Hindlimb muscle (tissue), 1 donor: ENCODE measurements around the gene HCRT. TPM values are rescaled to one million over a fixed set of nuclear protein-coding genes. Genes with fewer than 3 reads are reported as not detected.
"Not testable (repeated sequence)": the region's sequence is repeated elsewhere in the genome, so short reads cannot be mapped to it uniquely, and the experiment has no call there.

Source experiments
- DNase-seq: peaks from one replicate; pipeline ENCODE4 v3.0.0-alpha.2; 2013
- polyA plus RNA-seq: library from polyadenylated mRNA; unstranded; fragments of 120-200 nt; gene quantifications from one replicate; pipeline ENCODE4 v1.2.1, GENCODE V29; 2013; ENCODE audit not compliant: insufficient read length

The HCRT gene
- polyA plus RNA-seq, 1 donor, result not detected

- DNase-seq, result no peak
Observed at GRCh38 chr17:42197564-42198156, 12.4 kb upstream of the HCRT start.

GRCh38 chr17:42193969-42194899 is 9.0 kb upstream of the HCRT start, which contains the start of gene GHDC:
Gene GHDC, minus strand, starts transcription at chr17:42194494. Its CDS starts 913 bp downstream, at chr17:42193581.
- DNase-seq, result peak; percentile 84

GRCh38 chr17:42193216-42193968 is 8.1 kb upstream of the HCRT start:
- no peak for DNase-seq

GRCh38 chr17:42192189-42193126 is 7.2 kb upstream of the HCRT start:
- DNase-seq, result no peak

- no peak for DNase-seq
Observed at GRCh38 chr17:42191275-42191608, 6.0 kb upstream of the HCRT start.

- DNase-seq, result no peak
Observed at GRCh38 chr17:42190491-42191274, 5.4 kb upstream of the HCRT start.

GRCh38 chr17:42189651-42189965 is 4.4 kb upstream of the HCRT start:
- no peak for DNase-seq

GRCh38 chr17:42188749-42189650 is 3.7 kb upstream of the HCRT start:
- no peak for DNase-seq

GRCh38 chr17:42187833-42188232 is 2.6 kb upstream of the HCRT start:
- no peak for DNase-seq

- DNase-seq, result not testable (repeated sequence)
Observed at GRCh38 chr17:42186191-42186590, 939 bp upstream of the HCRT start.

- DNase-seq, result no peak
Observed at GRCh38 chr17:42185621-42185930, 324 bp upstream of the HCRT start.

- DNase-seq, result peak; percentile 73
Observed at GRCh38 chr17:42183741-42184711, 1.2 kb downstream of the HCRT start.

- no peak for DNase-seq
Observed at GRCh38 chr17:42182927-42183734, 2.1 kb downstream of the HCRT start.

GRCh38 chr17:42181851-42182207 is 3.4 kb downstream of the HCRT start:
- DNase-seq, result no peak

- DNase-seq, result peak; percentile 30
Observed at GRCh38 chr17:42180922-42181850, 4.1 kb downstream of the HCRT start, which contains the start of gene KCNH4. Gene KCNH4, minus strand, starts transcription at chr17:42181142. Its CDS starts 197 bp downstream, at chr17:42180945.

GRCh38 chr17:42180411-42180921 is 4.8 kb downstream of the HCRT start:
- DNase-seq, result no peak

- no peak for DNase-seq
Observed at GRCh38 chr17:42179911-42180410, 5.3 kb downstream of the HCRT start.
